Erythroblast (primary cell): Measurements from ENCODE around the gene OR52B4.
"Not testable (repeated sequence)": the region's sequence is repeated elsewhere in the genome, so short reads cannot be mapped to it uniquely, and the experiment has no call there.

Source experiments
- DNase-seq, 2 experiments: peaks; one replicate each; lab custom pipeline; 2025; lab: John Stamatoyannopoulos, UW
- GATA1 ChIP-seq: IDR thresholded peaks from 2 replicates; pipeline ENCODE4 v1.6.1; 2011; ENCODE audit warnings: low read depth, mild to moderate bottlenecking, control low read depth, low read length, moderate library complexity
- POLR2A ChIP-seq: IDR thresholded peaks from 2 replicates; pipeline ENCODE4 v1.6.1; 2011; ENCODE audit warnings: mild to moderate bottlenecking, low read length

OR52B4 gene

GRCh38 chr11:4368286-4368685 lies at the start of gene OR52B4:
OR52B4 (minus strand) TSS chr11:4368386; CDS start chr11:4368295, 91 bp downstream.
- TF ChIP-seq GATA1 (no peak), POLR2A (no peak)
- no peak for DNase-seq

- no peak for TF ChIP-seq GATA1
- no peak for TF ChIP-seq POLR2A
- no peak for DNase-seq
Measured at GRCh38 chr11:4416816-4417215, 48.6 kb upstream of the OR52B4 start.

DNA sequence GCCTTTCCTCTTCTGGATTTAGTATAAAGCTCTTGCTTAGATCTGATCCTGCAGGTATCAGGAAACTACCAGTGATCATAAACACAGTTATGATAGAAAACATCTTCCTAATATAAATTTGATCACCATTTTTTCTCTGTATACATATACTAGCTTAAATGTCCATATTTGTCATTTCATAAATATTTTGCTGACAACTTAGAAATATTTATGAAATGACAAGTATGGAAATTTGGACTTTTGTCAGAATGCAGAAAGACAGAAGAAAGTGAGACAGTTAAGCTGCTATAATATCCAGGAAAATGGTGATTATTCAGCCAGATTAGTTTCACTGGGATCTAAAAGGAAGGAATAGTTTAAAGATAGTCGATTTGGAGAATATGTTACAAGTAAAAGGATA lies 48.1 kb upstream of the OR52B4 start:
- DNase-seq, result no peak
- no peak for TF ChIP-seq GATA1
- no peak for TF ChIP-seq POLR2A

DNA sequence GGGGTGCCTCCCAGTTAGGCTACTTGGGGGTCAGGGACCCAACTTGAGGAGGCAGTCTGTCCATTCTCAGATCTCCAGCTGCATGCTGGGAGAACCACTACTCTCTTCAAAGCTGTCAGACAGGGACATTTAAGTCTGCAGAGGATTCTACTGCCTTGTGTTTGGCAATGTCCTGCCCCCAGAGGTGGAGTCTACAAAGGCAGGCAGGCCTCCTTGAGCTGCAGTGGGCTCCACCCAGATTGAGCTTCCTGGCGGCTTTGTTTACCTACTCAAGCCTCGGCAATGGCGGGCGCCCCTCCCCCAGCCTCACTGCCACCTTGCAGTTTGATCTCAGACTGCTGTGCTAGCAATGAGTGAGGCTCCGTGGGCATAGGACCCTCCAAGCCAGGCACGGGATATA lies 38.0 kb upstream of the OR52B4 start:
- not testable (repeated sequence) for DNase-seq

DNA sequence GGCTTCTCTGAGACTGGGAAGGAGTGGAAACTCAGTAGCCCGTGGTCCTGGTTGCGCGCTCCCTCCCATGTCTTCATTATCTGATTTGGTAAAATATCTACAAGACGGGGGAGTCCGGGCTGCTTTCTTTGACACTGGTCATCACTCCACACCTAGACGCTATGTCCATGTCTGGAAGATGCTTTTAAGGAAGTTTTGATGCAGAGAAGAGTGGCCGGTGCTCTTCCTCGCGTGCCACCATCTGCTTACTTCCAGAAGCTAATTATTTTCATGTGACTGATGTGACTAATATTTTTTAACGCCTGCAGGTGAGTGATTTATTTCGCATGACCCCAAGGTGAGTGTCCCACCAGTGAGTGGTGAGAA lies 25.7 kb upstream of the OR52B4 start:
- no peak for DNase-seq

DNA sequence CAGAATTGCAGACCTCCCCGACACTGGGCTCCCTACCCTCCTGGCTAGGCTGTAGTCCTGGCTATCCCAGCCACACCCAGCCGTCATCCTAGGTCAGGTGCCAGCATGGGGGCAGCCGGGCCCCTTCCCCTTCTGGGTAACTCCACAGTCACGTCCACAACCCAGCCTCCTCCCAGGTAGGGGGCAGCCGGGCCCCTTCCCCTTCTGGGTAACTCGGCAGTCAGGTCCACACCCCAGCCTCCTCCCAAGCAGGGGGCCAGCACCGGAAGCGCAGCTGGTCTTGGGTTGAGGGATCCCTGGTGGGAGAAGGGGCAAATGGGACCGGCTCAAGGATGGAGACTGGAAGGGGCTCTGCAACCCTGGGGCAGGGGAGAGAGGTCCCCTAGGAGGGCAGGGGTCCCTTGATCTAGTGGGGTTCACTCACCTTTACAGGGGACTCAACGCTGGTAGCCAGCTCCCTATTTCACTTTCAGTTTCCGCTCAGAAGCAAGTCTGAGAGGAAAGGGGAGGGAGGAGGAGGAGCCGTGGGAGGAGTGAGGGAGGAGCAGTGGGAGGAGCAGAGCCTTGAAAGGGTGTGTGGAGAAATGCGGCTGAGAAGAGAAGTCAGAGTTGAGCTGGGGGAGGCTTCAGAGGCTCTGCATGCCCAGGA lies 25.1 kb upstream of the OR52B4 start, which contains the start of gene TRIM21:
TSS of gene TRIM21 (minus strand) at position 494 of the 649 bp plus-strand sequence. CDS start 3,293 bp downstream, outside the sequence.
- TF ChIP-seq POLR2A, result peak; percentile 75
- TF ChIP-seq GATA1, result no peak
- DNase-seq, result peak; percentile 87 to 91

More for the DNA sequence above, 25.7 kb upstream of the OR52B4 start:
- TF ChIP-seq POLR2A (no peak), GATA1 (no peak)

- DNase-seq, result no peak
- no peak for TF ChIP-seq POLR2A
- no peak for TF ChIP-seq GATA1
Measured at GRCh38 chr11:4388221-4388620, 20.0 kb upstream of the OR52B4 start.

GRCh38 chr11:4385978-4386740 lies 18.0 kb upstream of the OR52B4 start:
- TF ChIP-seq GATA1 (no peak), POLR2A (no peak)
- DNase-seq, result no peak

DNA sequence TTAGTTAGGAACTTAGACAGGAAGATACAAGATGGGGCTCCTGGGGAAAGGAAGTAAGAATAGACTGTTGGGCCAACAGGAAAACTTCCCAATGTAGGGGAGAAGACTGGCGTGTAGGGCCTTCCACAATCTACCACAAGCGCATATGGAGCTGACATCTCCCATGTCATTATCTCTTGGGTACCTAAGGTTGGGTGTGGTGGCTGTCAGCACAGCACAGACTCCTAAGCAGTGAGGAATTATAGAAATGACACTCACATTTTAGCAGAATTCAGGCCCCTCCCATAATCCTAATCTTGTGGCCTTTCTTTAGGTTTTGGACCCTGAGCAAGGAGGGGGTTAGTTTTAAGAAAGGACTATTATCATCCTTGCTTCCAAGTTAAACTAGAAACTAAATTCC lies 13.7 kb upstream of the OR52B4 start:
- TF ChIP-seq GATA1 (no peak), POLR2A (no peak)
- peak; percentile 67 to 83 for DNase-seq

DNA sequence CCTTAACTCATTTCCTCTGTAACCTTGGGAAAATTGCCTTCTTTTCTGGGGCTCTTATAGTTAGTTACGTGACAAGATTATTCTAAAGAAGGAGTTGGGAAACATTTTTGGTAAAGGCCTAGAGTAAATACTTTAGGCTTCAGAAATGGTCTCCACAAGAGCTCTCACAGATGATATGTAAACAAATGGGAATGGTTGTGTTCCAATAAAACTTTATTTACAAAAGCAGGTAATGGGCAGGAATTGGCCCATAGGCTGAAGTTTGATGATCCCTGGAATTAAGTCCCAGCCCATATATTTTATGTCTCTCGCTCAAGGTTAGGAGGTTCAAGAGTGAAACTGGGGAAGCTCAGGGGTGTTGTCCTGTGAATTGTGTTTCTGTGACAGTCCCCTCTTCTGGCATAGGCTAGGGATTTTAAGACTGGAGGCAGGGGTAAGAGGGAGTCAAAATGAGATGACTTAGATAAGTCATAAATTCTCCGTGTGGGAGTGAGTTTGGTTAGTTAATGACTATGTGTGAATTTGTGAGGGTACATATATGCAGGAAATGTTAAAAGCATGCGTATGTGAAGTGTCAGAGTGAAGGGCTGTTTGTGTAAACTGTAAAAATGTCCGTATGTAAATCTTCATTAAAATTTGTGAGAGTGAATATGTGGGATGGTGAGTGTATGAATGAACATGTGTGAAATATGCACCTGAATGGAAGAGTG lies 7.4 kb upstream of the OR52B4 start:
- TF ChIP-seq GATA1, result no peak
- TF ChIP-seq POLR2A, result no peak
- no peak for DNase-seq

GRCh38 chr11:4370166-4370565 lies 2.0 kb upstream of the OR52B4 start:
- DNase-seq, result no peak
- TF ChIP-seq GATA1 (no peak), POLR2A (no peak)

GRCh38 chr11:4348142-4348541 lies 20.0 kb downstream of the OR52B4 start:
- not testable (repeated sequence) for DNase-seq

GRCh38 chr11:4345366-4345765 lies 22.8 kb downstream of the OR52B4 start:
- not testable (repeated sequence) for DNase-seq

DNA sequence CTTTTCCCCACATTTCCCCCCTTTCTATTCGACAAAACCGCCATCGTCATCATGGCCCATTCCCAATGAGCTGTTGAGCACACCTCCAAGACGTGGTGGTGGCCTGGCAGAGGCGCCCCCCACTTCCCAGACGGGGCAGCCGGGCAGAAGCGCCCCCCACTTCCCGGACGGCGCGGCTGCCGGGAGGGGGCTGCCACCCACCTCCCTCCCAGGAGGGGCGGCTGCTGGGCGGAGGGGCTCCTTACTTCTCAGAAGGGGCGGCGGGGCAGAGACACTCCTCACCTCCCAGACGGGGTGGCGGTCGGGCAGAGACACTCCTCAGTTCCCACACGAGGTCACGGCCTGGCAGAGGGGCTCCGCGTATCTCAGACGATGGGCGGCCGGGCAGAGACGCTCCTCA lies 33.8 kb downstream of the OR52B4 start:
- not testable (repeated sequence) for DNase-seq
